ENCODE results near the gene ARPC4. TPM values are rescaled to one million over a fixed set of nuclear protein-coding genes. Genes with fewer than 3 reads are reported as not detected.

The ARPC4 gene
- total RNA-seq, 4 donors from 2014 or later = 96.3 to 169 (median 125) TPM

GRCh38 chr3:9825451-9826040 is 32.7 kb downstream of the ARPC4 start:
- H3K27ac ChIP-seq = no peak overlapping the region
- H3K9me3 ChIP-seq = no peaks in the 10 kb centered on the region
- peaks cover 0 to 59% (median 0%) of the 10 kb centered on the region in 3 donors for H3K36me3 ChIP-seq
- no peak for TF ChIP-seq EP300 (IDR thresholded peaks at IDR 0.05)
- TF ChIP-seq POLR2A (IDR thresholded peaks at IDR 0.05) = no peak
- TF ChIP-seq, protein P1, sequence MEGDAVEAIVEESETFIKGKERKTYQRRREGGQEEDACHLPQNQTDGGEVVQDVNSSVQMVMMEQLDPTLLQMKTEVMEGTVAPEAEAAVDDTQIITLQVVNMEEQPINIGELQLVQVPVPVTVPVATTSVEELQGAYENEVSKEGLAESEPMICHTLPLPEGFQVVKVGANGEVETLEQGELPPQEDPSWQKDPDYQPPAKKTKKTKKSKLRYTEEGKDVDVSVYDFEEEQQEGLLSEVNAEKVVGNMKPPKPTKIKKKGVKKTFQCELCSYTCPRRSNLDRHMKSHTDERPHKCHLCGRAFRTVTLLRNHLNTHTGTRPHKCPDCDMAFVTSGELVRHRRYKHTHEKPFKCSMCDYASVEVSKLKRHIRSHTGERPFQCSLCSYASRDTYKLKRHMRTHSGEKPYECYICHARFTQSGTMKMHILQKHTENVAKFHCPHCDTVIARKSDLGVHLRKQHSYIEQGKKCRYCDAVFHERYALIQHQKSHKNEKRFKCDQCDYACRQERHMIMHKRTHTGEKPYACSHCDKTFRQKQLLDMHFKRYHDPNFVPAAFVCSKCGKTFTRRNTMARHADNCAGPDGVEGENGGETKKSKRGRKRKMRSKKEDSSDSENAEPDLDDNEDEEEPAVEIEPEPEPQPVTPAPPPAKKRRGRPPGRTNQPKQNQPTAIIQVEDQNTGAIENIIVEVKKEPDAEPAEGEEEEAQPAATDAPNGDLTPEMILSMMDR (IDR thresholded peaks at IDR 0.05) = no peak
- 70 to 75% methylated on average over 14 of the region's 14 CpGs for WGBS, 2 donors
- H3K4me3 ChIP-seq = no peak overlapping the region
- no peaks in the 10 kb centered on the region for H3K4me1 ChIP-seq
- no peak for DNase-seq (ENCODE audit: low spot score in 2 of 2)
- H3K27me3 ChIP-seq = no peaks in the 10 kb centered on the region

DNA sequence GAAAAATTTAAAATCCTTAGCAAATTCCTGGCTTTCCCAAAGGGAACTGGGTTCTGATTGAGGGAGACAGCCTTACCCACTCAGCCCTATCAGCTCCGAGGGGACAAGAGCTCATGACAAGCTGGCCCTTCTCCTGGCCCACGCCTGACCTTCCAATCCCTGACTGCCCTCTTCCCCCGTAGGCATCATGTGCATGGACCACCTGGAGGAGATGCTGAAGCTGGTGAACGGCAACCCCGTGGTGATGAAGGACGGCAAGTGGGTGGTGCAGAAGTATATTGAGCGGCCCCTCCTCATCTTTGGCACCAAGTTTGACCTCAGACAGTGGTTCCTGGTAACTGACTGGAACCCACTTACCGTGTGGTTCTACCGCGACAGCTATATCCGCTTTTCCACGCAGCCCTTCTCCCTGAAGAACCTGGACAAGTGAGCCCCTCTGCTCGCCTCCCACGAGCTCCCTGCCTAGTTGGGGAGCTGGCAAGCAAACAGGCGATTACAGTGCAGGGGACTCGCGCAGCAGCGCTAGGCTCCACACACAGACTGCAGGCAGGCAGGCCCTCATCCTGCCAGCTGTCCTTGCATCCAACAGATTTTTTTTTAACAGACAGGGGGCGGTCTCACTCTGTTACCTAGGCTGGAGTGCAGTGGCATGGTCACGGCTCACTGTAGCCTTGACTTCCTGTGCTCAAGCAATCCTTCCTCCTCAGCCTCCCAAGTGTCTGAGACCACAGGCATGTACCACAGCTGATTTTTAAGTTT is 34.1 kb downstream of the ARPC4 start:
- TF ChIP-seq POLR2A (IDR thresholded peaks at IDR 0.05) = no peak
- TF ChIP-seq, protein P1 (IDR thresholded peaks at IDR 0.05) = no peak
- no peak for TF ChIP-seq EP300 (IDR thresholded peaks at IDR 0.05)
- Histone ChIP-seq H3K9me3 (no peaks in the 10 kb centered on the region), H3K36me3 (peaks cover 0 to 63% (median 0%) of the 10 kb centered on the region in 3 donors), H3K4me3 (no peak overlapping the region), H3K4me1 (no peaks in the 10 kb centered on the region), H3K27me3 (no peaks in the 10 kb centered on the region), H3K27ac (no peak overlapping the region)
- no peak for DNase-seq (ENCODE audit: low spot score in 2 of 2)
- 76 to 79% methylated on average over 19 to 20 of the region's 20 CpGs for WGBS, 2 donors

- Histone ChIP-seq H3K27me3 (no peaks in the 10 kb centered on the region), H3K36me3 (peaks cover 0 to 84% (median 5%) of the 10 kb centered on the region in 3 donors), H3K4me3 (no peak overlapping the region), H3K4me1 (no peaks in the 10 kb centered on the region), H3K27ac (no peak overlapping the region), H3K9me3 (no peaks in the 10 kb centered on the region)
- WGBS, 2 donors = 86 to 95% methylated on average over 12 to 16 of the region's 17 CpGs
- DNase-seq (ENCODE audit: low spot score in 2 of 2) = no peak
- TF ChIP-seq, protein P1 (IDR thresholded peaks at IDR 0.05) = no peak
- no peak for TF ChIP-seq EP300 (IDR thresholded peaks at IDR 0.05)
These were observed 36.2 kb downstream of the ARPC4 start for GRCh38 chr3:9828801-9829755.

DNA sequence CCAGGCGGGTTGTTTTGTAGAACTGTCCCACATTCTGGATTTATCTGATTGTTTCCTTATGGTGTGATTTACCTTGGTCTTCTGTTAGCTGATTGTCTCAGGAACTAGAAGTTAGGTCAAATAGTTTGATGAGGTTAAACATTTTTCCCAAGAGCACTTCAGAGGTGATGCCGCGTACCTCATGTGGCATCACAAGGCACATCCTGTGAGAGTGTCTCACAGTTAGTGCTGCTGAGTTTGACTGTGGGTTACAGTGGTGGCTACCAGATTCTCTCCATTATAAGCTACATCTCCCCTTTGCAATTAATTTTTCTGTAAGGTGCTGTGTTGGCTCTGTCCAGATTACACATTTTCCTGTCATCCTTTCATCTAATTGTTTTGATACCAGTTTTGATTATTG is 38.4 kb downstream of the ARPC4 start:
- peaks cover 0 to 97% (median 11%) of the 10 kb centered on the region in 3 donors for H3K36me3 ChIP-seq
- WGBS, 2 donors = 87 to 96% methylated on average over 3 of the region's 3 CpGs
- no peak for TF ChIP-seq POLR2A (IDR thresholded peaks at IDR 0.05)
- TF ChIP-seq, protein P1 (IDR thresholded peaks at IDR 0.05) = no peak
- TF ChIP-seq EP300 (IDR thresholded peaks at IDR 0.05) = no peak

More for the DNA sequence above, 38.4 kb downstream of the ARPC4 start:
- H3K27ac ChIP-seq = no peak overlapping the region
- H3K27me3 ChIP-seq = no peaks in the 10 kb centered on the region
- H3K4me1 ChIP-seq = no peaks in the 10 kb centered on the region
- no peak overlapping the region for H3K4me3 ChIP-seq
- no peak for DNase-seq (ENCODE audit: low spot score in 2 of 2)
- H3K9me3 ChIP-seq = no peaks in the 10 kb centered on the region
